GM10847 (cell line): ENCODE measurements around the gene CDH4.

Source experiments
- POLR2A ChIP-seq: IDR thresholded peaks from 2 replicates; pipeline ENCODE4 v1.6.1; 2011; ENCODE audit not compliant: insufficient read length; ENCODE audit errors: extremely low read depth

Gene CDH4

DNA sequence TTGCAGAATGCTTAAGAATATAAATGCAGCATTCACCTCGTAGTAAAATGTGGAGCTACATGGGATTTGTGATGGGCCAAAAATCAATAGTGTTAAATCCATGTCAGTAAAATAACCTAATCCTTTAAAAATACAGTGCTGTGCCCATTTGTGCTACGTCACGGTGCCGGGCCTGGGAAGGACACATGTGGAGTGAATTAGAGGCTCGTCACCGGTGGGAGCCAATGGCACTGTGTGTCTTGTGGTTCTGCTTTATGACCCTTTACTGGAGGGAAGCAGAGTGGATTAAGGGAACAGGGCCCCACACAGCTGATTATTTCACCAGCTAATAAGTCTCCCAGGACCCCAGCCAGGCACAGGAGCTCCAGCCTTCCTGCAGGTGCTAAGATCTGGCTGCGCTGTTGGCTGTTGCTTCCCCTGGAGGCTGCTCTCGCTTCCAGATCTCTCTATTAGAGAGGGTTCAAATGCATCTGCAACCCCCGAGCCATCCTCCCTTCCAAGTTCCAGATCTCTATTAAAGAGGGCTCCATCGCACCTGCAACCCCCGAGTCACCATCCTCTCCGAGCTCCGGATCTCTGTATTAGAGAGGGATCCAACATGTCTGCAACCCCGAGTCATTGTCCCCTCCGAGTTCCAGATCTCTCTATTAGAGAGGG lies 405.8 kb downstream of the CDH4 start:
- no peak for TF ChIP-seq POLR2A

DNA sequence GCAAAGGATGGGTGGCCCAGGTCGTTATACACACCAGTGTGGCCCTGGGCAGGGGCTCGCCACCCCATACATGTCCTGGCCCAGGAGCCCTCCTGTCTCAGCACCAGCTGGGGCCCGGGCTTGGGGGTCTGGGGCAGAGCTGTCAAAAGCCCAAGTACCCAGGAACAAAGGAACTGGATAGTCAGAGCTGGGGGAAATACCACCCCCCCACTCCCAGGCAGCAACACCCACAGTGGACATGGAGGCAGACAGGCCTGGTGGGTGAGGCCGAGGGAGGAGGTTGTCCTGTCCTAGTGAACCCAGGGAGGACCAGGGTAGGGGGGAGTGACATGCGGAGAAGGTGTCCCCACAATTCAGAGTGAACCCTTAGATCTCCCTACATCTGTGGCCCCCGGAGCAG lies 406.5 kb downstream of the CDH4 start:
- TF ChIP-seq POLR2A, result no peak

DNA sequence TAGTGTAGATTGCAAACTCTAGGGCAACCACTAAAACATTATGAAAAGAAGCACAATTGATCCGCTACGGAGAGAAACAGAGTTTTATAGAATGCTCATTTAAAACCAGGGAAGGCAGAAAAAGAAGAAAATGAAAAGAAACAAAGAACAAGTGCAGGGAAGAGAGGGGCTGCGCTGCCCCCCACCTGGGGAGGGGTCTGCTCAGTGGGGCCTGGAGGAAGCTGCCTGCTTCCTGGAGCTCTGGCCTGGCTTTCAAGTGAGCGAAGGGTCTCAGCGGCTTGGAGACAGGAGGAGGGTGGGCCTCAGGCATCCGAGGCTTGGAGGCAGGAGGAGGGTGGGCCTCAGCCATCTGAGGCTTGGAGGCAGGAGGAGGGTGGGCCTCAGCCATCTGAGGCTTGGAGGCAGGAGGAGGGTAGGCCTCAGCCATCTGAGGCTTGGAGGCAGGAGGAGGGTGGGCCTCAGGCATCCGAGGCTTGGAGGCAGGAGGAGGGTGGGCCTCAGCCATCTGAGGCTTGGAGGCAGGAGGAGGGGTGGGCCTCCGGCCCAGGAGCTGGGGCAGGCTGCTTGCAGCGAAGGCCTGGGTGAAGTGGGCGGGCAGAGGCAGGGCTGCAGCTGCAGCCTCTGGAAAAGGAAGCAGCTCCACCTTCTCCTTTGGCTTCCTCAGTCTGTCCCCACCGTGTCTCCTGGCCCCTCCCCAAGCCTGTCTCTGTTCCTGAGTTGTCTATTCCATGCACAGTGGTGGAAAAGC lies 407.4 kb downstream of the CDH4 start:
- TF ChIP-seq POLR2A, result no peak

DNA sequence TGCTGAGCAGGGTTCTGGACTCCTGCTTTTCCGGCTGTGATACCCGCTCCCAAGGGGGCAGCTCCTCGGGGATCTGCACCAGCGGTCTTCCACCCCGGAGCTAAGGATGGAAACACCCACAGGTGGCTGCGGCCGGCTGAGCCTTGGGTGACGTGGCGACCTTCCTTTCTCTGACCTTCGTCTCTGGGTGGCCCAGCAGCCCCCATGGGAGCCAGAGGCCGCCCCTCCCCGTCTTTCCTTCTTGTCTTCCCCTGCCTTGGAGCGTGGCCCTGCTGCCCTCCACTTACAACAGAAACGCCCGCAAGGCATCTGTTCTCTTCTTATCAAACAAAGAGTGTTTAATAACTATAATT lies 407.9 kb downstream of the CDH4 start:
- TF ChIP-seq POLR2A, result no peak

DNA sequence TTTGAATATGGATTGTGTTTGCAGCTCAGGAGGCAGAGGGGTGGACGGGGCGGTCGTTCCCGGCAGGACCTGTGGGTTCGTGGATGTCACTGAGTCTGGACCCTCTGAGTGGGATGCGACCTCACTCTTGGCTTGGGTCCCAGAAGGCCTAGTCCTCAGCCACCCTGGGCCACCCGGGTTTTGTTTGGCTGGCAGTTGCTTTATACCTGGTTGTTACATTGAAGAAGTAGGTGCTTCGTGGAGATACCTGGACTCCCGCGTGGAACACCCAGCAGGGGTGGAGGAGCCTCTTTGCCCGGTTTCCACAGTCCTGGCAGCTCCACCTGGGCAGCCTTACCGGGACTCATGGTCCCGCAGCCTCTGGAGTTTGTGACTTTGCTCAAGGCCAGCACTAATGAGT lies 408.5 kb downstream of the CDH4 start:
- no peak for TF ChIP-seq POLR2A

DNA sequence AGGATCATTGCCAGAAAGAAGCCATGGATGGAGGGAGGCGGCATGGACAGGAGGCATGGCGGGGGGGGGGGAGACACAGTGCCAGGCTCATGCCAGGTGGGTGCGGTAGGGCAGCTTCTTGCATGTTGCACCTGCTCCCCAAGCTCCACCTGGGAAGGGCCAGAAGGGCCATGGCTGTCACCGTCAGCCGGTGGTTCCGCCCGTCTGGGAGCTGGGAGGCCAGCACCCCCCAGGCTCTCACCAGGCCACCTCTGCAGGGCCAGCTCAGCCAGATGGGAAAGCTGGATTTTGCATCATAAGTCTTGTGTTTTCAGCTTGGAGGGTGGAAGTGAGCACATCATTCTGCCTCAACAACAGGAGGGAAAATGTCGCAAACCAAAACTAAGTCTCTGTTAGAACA lies 409.0 kb downstream of the CDH4 start:
- no peak for TF ChIP-seq POLR2A

DNA sequence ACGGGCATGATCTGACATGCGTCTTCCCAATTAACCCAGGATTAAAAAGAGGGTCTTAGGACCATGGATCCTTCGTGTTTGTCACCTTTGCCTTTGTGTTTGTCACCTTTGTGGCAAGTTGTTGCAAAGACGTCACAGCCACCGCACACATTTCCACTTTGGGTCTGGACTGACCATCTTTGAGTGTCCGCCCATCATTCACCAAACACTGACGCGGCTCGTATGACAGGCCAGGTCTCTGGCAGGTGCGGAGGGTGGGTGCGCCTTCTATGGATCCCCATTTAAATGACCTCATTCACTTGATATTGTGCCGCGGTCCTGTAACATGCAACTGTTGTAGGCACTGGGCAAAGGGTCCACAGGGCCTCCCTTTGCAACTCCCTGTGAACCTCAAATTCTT lies 409.5 kb downstream of the CDH4 start:
- TF ChIP-seq POLR2A, result no peak

DNA sequence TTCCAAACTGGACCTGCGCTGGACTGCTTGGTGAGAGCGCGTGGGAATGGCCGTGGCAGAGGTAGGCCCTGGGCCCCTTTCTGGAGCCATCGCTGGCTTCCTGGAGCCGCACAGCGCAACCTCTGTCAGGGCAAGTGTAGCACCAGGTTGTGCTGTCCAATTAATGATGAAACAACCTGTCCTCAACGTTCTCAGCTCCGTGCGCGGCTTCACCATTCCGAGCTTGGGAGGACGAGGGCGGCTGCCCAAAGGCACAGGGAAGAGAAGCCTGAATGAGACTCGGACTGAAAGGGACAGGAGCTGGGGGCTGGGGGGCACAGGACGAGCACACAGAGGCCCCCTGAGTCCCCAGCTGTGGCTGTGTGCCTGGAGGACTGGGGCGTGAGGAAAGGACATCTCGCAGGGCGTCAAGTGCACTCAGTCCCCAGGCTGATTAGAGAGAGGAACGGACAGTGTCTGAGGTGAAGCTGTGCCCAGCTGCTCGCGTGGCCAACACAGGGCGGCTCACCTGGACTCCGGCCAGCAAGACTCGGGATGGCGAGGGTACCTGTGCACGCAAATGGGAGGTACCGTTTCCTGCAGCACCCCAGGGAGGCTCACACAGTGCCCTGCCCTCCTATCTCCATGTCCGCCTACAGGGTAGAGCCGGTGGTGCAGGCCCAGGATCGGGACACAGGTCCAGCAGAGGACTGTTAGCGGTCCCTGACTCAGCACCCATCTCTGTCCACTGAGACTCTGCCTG lies 410.3 kb downstream of the CDH4 start:
- TF ChIP-seq POLR2A, result no peak

DNA sequence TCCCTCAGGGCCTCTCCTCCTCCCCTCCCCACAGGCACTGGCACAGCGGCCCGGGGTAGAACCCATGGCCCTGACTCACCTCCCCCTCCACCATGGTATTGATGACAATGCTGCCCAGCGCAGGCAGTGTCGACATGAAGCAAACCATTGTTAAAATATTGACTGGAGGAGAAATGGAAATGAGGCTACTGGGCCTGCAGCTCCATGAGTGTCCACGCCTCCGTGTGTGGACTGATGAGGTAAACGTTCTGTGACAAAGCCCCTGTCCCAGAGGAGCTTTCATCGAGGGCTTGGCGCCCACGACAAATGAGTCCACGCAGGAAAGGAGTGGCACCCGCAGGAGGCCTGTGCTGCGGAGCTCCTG lies 410.9 kb downstream of the CDH4 start:
- TF ChIP-seq POLR2A, result no peak

DNA sequence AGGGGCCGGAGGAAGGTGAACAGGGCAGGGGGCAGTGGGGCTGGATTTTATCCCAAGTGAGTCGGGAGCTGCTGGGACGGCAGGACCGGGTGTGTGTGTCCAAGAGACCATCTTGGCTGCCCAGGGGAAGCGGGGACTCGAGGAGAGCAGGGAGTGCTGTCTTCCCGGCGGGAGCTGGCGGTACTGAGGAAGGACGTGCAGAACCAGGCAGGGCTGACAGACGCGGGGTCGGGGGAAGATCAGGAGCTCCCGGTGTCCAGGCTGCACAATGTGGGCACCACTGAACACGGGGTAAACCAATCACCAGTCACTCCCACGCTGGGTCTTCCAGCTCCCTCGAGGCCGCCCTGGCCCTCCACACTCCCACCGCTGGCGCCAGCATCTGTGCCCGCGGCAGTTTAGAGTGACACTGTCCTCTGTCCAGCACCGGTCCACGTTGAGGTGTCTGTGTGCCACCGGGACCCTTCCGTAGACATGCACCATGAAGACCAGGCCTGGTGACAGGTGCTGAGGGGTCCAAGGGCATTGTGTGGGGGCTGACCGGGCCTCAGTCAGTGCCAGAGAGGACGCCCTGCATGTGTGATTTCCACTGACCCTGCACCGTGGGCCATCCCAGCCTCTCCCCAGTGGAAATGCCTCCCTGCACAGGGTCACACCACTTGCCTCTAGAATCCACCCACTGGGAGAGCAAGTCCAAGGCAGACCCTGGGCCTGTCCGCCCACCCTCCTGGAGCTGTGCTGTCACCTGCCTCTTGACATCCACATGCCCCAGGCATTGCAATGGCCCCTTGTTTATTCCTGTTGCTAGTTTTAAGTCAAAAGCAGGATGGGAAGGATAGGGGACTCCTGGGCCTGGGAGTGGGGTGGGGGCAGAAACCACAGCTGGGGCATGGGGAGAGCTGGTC lies 411.7 kb downstream of the CDH4 start:
- TF ChIP-seq POLR2A, result no peak

DNA sequence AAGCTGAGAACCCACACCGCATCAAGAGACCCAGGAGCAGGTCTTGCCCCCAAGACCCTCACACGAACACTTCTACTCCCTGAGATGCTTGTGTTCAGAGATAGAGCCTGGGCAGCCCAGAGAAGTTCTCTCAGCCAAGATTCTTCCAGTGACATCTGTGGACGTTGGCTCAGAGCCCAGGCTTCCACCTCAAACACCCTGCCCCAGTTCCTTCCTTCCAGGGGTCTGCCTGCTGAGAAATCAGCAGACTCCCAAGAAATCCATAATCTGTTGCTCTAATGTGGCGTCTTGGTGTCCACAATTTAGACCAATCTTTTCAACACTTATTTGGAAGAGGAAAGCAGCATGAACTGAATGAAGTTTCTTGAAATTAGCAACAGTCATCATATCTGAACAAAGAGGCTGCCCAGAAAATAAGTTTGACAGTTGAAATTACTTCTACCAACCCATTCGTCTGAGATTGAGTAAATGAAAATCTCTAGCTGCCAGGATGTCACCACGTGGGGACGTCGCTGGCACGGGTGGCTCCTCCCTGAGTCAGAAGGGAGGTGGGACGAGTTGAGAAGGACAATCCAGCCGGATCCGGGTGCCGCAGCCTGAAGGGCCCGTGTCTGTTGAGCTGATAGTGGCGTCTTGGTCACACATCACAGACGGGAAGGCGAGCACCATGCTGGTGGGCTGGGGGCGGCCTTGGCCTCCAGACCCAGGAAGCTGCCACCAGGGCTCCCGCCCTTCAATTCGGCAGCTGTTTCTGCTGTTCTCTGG lies 412.7 kb downstream of the CDH4 start:
- TF ChIP-seq POLR2A, result no peak

DNA sequence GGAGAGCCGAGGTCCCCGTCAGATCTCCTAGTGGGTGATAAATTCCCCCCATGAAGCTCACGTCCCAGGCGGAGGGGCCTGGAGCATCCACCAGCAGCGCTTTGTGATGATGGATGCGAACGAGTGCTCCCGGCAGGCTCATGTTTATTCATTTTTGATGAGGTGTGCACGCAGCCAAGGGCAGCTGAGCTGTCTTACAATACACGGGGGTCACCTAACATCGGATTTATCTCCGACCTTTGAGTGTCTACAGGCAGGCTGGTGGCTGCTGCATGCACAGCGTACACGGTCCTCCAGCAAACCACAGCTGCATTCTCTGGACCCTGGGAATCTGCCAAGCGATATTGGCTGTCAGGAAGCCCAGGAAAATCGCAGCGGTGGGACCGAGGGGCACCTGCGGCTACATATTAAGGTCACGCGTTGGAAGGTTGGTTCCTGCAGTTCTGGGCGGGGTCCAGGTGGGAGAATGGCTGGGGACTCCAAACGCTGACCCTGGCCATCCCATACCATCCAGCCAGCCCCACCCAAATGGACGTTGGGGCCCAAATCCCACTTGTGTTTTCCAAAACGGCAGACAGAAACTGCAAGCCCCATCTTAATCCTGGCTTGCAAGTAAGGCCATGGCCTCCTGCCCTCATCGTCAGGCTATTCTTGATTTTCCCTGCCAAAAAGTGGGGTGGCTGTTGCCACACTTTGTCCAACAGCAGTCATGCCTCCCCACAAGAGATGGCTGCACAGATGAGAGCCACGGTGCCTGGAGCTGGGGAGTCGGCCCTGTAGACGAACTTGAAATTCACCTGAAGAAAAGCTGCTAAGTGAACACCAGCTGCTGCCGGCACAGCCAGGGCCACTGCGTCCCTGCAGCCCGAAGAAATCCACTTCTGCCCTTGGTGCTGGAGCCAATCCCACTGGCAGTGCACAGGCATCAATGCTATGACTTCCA lies 413.7 kb downstream of the CDH4 start:
- TF ChIP-seq POLR2A, result no peak

DNA sequence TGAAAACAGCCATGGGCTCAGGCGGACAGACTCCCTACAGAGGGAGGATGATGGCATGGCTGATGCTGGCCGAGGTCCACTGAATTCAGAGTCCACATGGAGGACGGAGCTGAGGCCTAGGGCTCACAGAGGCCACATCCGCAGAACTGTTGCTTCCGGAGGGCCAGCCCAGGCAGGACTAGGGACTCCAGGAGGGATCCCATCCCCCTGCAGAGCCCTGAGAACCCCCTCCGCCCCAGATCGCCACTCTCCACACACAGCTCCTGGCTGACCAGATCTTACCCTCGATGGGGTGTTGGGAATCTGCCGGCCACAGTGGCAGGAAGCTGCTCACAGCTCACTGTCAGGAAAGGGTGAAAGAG lies 414.4 kb downstream of the CDH4 start:
- no peak for TF ChIP-seq POLR2A

DNA sequence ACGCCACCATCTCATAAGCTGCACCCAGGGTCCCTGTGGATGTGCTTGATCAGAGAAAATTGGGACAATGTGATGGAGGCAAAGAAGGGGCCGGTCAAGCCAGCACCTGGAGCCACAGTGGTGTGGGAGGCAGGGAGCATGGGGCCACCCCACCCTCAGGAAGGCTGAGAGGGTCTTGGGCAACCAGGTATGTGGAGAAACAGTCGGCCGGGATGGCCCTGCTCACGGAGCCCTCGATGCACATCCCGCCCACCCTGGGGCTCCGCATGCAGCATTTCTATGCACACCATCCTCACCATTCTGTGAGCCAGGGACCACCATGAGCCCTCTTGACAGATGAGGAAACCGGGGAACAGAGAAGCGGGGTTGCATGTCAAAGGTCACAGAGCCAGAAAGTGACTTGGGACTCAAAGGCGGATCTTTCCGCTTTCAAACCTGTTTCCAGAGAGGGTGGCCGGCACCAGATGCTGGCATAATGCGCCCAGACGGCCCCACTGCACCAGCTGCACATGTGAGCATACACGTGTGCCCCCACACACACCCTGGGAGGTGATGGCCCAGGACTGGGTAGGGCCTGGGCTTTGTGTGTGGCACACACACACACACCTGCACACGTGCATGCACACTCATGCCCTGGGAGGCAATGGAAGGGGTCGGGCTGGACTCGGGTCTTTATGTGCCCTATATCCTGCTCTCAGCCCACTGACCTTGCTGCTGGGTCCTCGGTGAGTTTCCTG lies 415.2 kb downstream of the CDH4 start:
- no peak for TF ChIP-seq POLR2A
